Osteocyte (in vitro differentiated cells): ENCODE results near the gene RBM39. TPM values are rescaled to one million over a fixed set of nuclear protein-coding genes. Genes with fewer than 3 reads are reported as not detected.
"Not testable (repeated sequence)": the region's sequence is repeated elsewhere in the genome, so short reads cannot be mapped to it uniquely, and the experiment has no call there.

Experiments
- DNase-seq: peaks from one replicate; pipeline ENCODE4 v3.0.0; 2021; ENCODE audit warnings: mixed read lengths; ENCODE audit not compliant: unreplicated experiment; ENCODE audit errors: extremely low spot score
- H3K27ac Mint-ChIP-seq: one replicate; pipeline ENCODE4 v1.8.0; 2021; ENCODE audit warnings: mild to moderate bottlenecking, mixed read lengths; ENCODE audit not compliant: unreplicated experiment
- H3K27me3 Mint-ChIP-seq: one replicate; pipeline ENCODE4 v1.8.0; 2021; ENCODE audit warnings: mixed read lengths; ENCODE audit not compliant: unreplicated experiment
- H3K36me3 Mint-ChIP-seq: one replicate; pipeline ENCODE4 v1.8.0; 2021; ENCODE audit warnings: mixed read lengths; ENCODE audit not compliant: unreplicated experiment
- H3K4me1 Mint-ChIP-seq: one replicate; pipeline ENCODE4 v1.8.0; 2021; ENCODE audit warnings: mixed read lengths; ENCODE audit not compliant: unreplicated experiment
- H3K4me3 Mint-ChIP-seq: one replicate; pipeline ENCODE4 v1.8.0; 2021; ENCODE audit warnings: mild to moderate bottlenecking, moderate library complexity, mixed read lengths; ENCODE audit not compliant: unreplicated experiment
- H3K9me3 Mint-ChIP-seq: one replicate; pipeline ENCODE4 v1.8.0; 2021; ENCODE audit warnings: mixed read lengths; ENCODE audit not compliant: unreplicated experiment
- CTCF ChIP-seq: fragments of 200-600 bp; sonication (generic); IDR thresholded peaks from 2 replicates; pipeline ENCODE4 v1.5.0; 2021; ENCODE audit warnings: antibody characterized with exemption, mild to moderate bottlenecking, moderate library complexity
- total RNA-seq: library from RNA; stranded (reverse); gene quantifications from 2 replicates; pipeline ENCODE4 v1.2.1, GENCODE V29; 2021

The RBM39 gene
- total RNA-seq, 1 donor from 2014 or later, result 329 TPM

- no peaks in the 10 kb centered on the region for H3K27me3 Mint-ChIP-seq
- no peaks in the 10 kb centered on the region for H3K9me3 Mint-ChIP-seq
- H3K4me1 Mint-ChIP-seq, result peaks cover 28% of the 10 kb centered on the region
- no peak overlapping the region for H3K27ac Mint-ChIP-seq
- no peak for TF ChIP-seq CTCF
- peak; percentile 11 for DNase-seq
- no peak overlapping the region for H3K4me3 Mint-ChIP-seq
- H3K36me3 Mint-ChIP-seq, result peaks cover 9% of the 10 kb centered on the region
Measured at GRCh38 chr20:35695978-35696377, 46.1 kb downstream of the RBM39 start.

GRCh38 chr20:35695245-35695749 lies 46.8 kb downstream of the RBM39 start:
- Mint-ChIP-seq H3K27me3 (no peaks in the 10 kb centered on the region), H3K4me1 (peaks cover 21% of the 10 kb centered on the region), H3K27ac (no peak overlapping the region), H3K4me3 (no peak overlapping the region), H3K36me3 (peaks cover 11% of the 10 kb centered on the region), H3K9me3 (no peaks in the 10 kb centered on the region)
- TF ChIP-seq CTCF, result no peak
- peak; percentile 17 for DNase-seq

GRCh38 chr20:35690265-35690664 lies 51.8 kb downstream of the RBM39 start:
- H3K36me3 Mint-ChIP-seq, result peaks cover 19% of the 10 kb centered on the region
- no peak overlapping the region for H3K27ac Mint-ChIP-seq
- H3K4me3 Mint-ChIP-seq, result no peak overlapping the region
- peak; percentile 11 for DNase-seq
- no peak for TF ChIP-seq CTCF
- no peaks in the 10 kb centered on the region for H3K4me1 Mint-ChIP-seq
- no peaks in the 10 kb centered on the region for H3K27me3 Mint-ChIP-seq
- no peaks in the 10 kb centered on the region for H3K9me3 Mint-ChIP-seq

GRCh38 chr20:35686872-35687271 lies 55.2 kb downstream of the RBM39 start:
- H3K9me3 Mint-ChIP-seq, H3K4me3 Mint-ChIP-seq, H3K4me1 Mint-ChIP-seq: not testable (repeated sequence)

GRCh38 chr20:35685368-35685767 lies 56.7 kb downstream of the RBM39 start:
- not testable (repeated sequence) for H3K27ac Mint-ChIP-seq, H3K4me1 Mint-ChIP-seq, H3K9me3 Mint-ChIP-seq, H3K4me3 Mint-ChIP-seq, H3K27me3 Mint-ChIP-seq
- H3K36me3 Mint-ChIP-seq, result peaks cover 21% of the 10 kb centered on the region
- peak; percentile 27 for DNase-seq

More at GRCh38 chr20:35686872-35687271, 55.2 kb downstream of the RBM39 start:
- H3K36me3 Mint-ChIP-seq, result peaks cover 16% of the 10 kb centered on the region
- not testable (repeated sequence) for H3K27me3 Mint-ChIP-seq, DNase-seq, H3K27ac Mint-ChIP-seq
- peak; percentile 33 for TF ChIP-seq CTCF

GRCh38 chr20:35681960-35682359 lies 60.1 kb downstream of the RBM39 start:
- Mint-ChIP-seq H3K36me3 (peaks cover 11% of the 10 kb centered on the region), H3K27me3 (no peaks in the 10 kb centered on the region), H3K9me3 (no peaks in the 10 kb centered on the region), H3K4me1 (no peaks in the 10 kb centered on the region), H3K27ac (no peak overlapping the region), H3K4me3 (no peak overlapping the region)
- no peak for TF ChIP-seq CTCF
- DNase-seq, result no peak
